Pancreas (tissue), 10 donors: ENCODE measurements around the gene SDK1. TPM values are rescaled to one million over a fixed set of nuclear protein-coding genes. Genes with fewer than 3 reads are reported as not detected.
A peak's percentile ranks its signal among the peaks of the same experiment; 100 is the strongest.
"Not testable (repeated sequence)": the region's sequence is repeated elsewhere in the genome, so short reads cannot be mapped to it uniquely, and the experiment has no call there.

Experiments
- ATAC-seq, 4 donors: fragments of 200-7000 bp; cut with Tn5 transposase; one replicate each; pipeline versions ENCODE4 v1.8.0 to v1.9.1; 2020; ENCODE audit warnings: mild to moderate bottlenecking in 4 of 4, moderate library complexity in 4 of 4
- DNase-seq, 6 donors: peaks; one replicate each; pipeline ENCODE4 v3.0.0-alpha.2; 2020
- FAIRE-seq: peaks from 2 replicates; lab custom pipeline; 2012; peaks lifted over from hg19 to GRCh38; lab: Jason Lieb, UNC
- H3K27ac ChIP-seq, 4 donors: fragments of 200-600 bp; sonication (generic); 1 replicate in 3 of 4; 2 replicates in 1 of 4; pipeline versions ENCODE4 v1.5.0 to v1.8.0; 2020
- H3K27me3 ChIP-seq, 4 donors: fragments of 200-600 bp; one replicate each; pipeline ENCODE4 v1.8.0; 2021
- H3K36me3 ChIP-seq, 3 donors: fragments of 200-600 bp; sonication (generic) in 1 of 3; one replicate each; pipeline versions ENCODE4 v1.5.0 to v1.8.0; 2020 to 2021
- H3K4me1 ChIP-seq, 3 donors: fragments of 200-600 bp; one replicate each; pipeline ENCODE4 v1.8.0; 2021
- H3K4me3 ChIP-seq, 4 donors: fragments of 200-600 bp; sonication (generic) in 2 of 4; one replicate each; pipeline versions ENCODE4 v1.5.0 to v1.8.0; 2020 to 2021
- H3K9me3 ChIP-seq, 4 donors: fragments of 200-600 bp; one replicate each; pipeline ENCODE4 v1.8.0; 2021
- CTCF ChIP-seq, 4 donors: fragments of 200-600 bp; sonication (generic) in 3 of 4; IDR thresholded peaks; one replicate each; pipeline versions ENCODE4 v1.5.0 to v1.8.0; 2021; ENCODE audit warnings: antibody characterized with exemption in 4 of 4
- whole genome bisulfite sequencing, 2 donors: extraction: QIAGEN DNeasy Blood & Tissue Kit; methylation state at CpG; one replicate each; pipeline ENCODE4 v1.1.7; 2013; 5-methylcytosine and 5-hydroxymethylcytosine counted together
- intact Hi-C, 3 donors: fragments of 100-400 bp; cut with DNase I; formaldehyde crosslinking; loops; one replicate each; pipeline versions ENCODE4 v1.11.1 to v1.14.2; 2022
- polyA plus RNA-seq, 2 donors: library from polyadenylated mRNA; stranded (reverse); fragments of 200-250 nt; gene quantifications; one replicate each; pipeline ENCODE4 v1.2.3, GENCODE V29; 2013
- total RNA-seq, 6 donors: library from RNA; stranded (reverse); fragmentation: NEBNext Ultra II Directional in 4 of 6; extraction: Animal tissue kit (Norgen Biotek cat#: 25700) in 4 of 6; gene quantifications; one replicate each; pipeline versions ENCODE4 v1.2.1 to v1.2.4, GENCODE V29; 2021 to 2023
- donor health status: healthy with polysubstance abuse.
- donor health status: DM: no; HTN: no; CAD: no; lungs with moderate emphysema.
- donor health status: DM: no; HTN: no; CAD: no.
- donor health status: control.
- donor health status: control.
- donor health status: Bipolar disorder and iron deficiency.
- donor health status: DM: yes; HTN: yes; CAD: no.
- donor health status: DM: no; HTN: no; CAD: no.
- donor health status: DM: no; HTN: no; CAD: no.
- donor health status: DM: yes; HTN: yes; CAD: no.

Gene SDK1
- total and polyA plus RNA-seq, 8 donors, result 10.8 to 30.8 (median 19.8) TPM

DNA sequence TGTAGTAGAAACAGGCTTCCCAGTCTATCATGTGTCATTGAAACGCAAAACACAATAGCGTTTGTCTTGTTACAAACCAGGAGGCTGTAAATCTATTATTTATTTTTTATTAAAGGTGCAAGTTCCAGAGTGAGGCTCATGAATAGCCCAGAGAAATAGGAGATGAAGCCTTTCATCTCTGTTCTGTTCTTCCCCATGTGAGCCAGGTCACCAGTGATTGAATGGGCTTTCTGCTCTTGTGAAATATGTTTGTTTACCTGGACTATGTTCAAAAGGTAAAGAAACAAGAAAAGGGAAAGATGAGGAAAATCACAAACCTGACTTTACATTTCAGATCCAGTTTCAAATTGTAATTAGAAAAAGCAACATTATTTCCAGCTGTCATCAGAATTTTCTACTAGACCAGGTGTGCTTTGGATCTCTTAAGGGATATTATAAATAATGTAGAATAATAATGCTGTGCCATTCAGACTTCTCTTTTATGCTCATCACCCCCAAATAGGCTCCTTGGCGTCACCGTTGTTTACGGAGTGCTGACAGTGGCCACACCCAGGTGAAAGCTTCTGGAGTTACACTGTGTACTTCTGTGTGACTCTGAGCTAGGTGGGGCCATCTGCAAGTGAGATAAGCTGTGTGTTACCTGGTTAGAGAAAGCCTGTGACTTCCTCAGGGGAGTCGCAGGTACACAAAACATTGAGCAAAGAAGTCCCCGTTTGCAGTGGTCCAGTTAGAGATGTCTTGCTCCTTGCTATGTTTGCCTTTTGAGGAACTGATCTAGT is 274.9 kb downstream of the SDK1 start:
- intact Hi-C loops, result no loop called here

GRCh38 chr7:3578399-3578798 is 277.3 kb downstream of the SDK1 start:
- 89 to 91% methylated on average over 6 of the region's 6 CpGs for WGBS, 2 donors
- Histone ChIP-seq H3K27me3 (no peaks in the 10 kb centered on the region), H3K36me3 (no peaks in the 10 kb centered on the region), H3K27ac (no peak overlapping the region), H3K4me3 (no peak overlapping the region), H3K4me1 (peaks cover 0 to 11% (median 0%) of the 10 kb centered on the region in 3 donors), H3K9me3 (no peaks in the 10 kb centered on the region)
- intact Hi-C loops, result no loop called here
- no peak for FAIRE-seq
- no peak for TF ChIP-seq CTCF (IDR thresholded peaks at IDR 0.05)
- ATAC-seq, result no peak
- DNase-seq, result no peak

More for the DNA sequence above, 274.9 kb downstream of the SDK1 start:
- H3K4me3 ChIP-seq, result no peak overlapping the region
- H3K36me3 ChIP-seq, result no peaks in the 10 kb centered on the region
- no peaks in the 10 kb centered on the region for H3K9me3 ChIP-seq
- peak; percentile 80 to 91 (median 86) for ATAC-seq
- no peaks in the 10 kb centered on the region for H3K27me3 ChIP-seq
- FAIRE-seq, result no peak
- H3K4me1 ChIP-seq, result peaks cover 0 to 11% (median 0%) of the 10 kb centered on the region in 3 donors
- H3K27ac ChIP-seq, result no peak overlapping the region
- WGBS, 2 donors, result 47 to 48% methylated on average over 7 of the region's 7 CpGs
- peak in 1 of 6 donors; percentile 23 for DNase-seq
- TF ChIP-seq CTCF (IDR thresholded peaks at IDR 0.05), result no peak

GRCh38 chr7:3579638-3580219 is 278.7 kb downstream of the SDK1 start:
- no peaks in the 10 kb centered on the region for H3K9me3 ChIP-seq
- WGBS, 2 donors, result 80 to 89% methylated on average over 1 of the region's 1 CpG
- no peak for ATAC-seq
- H3K4me3 ChIP-seq, result no peak overlapping the region
- H3K27ac ChIP-seq, result no peak overlapping the region
- no peak for FAIRE-seq
- H3K4me1 ChIP-seq, result peaks cover 0 to 11% (median 0%) of the 10 kb centered on the region in 3 donors
- H3K27me3 ChIP-seq, result no peaks in the 10 kb centered on the region
- intact Hi-C loops, result no loop called here
- H3K36me3 ChIP-seq, result no peaks in the 10 kb centered on the region
- no peak for DNase-seq
- TF ChIP-seq CTCF (IDR thresholded peaks at IDR 0.05), result no peak

DNA sequence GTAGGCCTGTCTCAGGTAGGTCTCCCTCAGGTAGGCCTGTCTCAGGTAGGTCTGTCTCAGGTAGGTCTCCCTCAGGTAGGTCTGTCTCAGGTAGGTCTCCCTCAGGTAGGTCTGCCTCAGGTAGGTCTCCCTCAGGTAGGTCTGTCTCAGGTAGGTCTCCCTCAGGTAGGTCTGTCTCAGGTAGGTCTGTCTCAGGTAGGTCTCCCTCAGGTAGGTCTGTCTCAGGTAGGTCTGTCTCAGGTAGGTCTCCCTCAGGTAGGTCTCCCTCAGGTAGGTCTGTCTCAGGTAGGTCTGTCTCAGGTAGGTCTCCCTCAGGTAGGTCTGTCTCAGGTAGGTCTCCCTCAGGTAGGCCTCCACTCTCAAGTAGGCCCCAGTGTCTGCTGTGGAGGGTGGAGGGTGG is 281.1 kb downstream of the SDK1 start:
- DNase-seq, ATAC-seq, H3K27me3 ChIP-seq, H3K36me3 ChIP-seq, H3K4me1 ChIP-seq, H3K27ac ChIP-seq, intact Hi-C loops, H3K4me3 ChIP-seq, H3K9me3 ChIP-seq, FAIRE-seq: not testable (repeated sequence)

DNA sequence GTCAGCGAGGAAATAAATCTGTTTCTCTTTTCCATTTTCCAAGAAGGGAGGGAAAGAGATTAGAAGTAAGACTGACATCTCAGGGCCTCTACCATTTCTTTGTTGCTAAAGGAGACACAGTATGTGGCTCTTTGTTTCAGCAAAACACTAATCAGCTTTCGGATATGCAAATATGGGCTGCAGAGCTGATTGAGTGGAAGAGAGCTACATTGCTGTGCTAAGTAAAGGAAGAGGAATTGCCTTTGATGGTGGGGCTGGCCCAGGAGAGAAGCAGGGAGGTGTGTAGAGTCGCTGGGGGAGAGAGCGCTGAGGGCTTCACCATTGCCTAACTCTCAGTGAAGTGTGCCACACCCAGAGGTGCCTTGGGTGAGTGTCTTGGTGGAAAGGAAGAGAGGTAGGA is 284.8 kb downstream of the SDK1 start:
- FAIRE-seq, result no peak

More for the DNA sequence above, 284.8 kb downstream of the SDK1 start:
- Histone ChIP-seq H3K4me1 (peaks cover 0 to under 1% (median 0%) of the 10 kb centered on the region in 3 donors), H3K27ac (no peak overlapping the region), H3K4me3 (no peak overlapping the region), H3K27me3 (no peaks in the 10 kb centered on the region), H3K36me3 (no peaks in the 10 kb centered on the region), H3K9me3 (no peaks in the 10 kb centered on the region)
- WGBS, 2 donors, result 91% methylated on average over 4 of the region's 4 CpGs
- intact Hi-C loops, result no loop called here
- no peak for TF ChIP-seq CTCF (IDR thresholded peaks at IDR 0.05)
- DNase-seq (no peak), ATAC-seq (no peak)
